H1 (cell line): ENCODE measurements around the gene SVIL. TPM values are rescaled to one million over a fixed set of nuclear protein-coding genes. Genes with fewer than 3 reads are reported as not detected.

Experiments
- CTCF ChIA-PET: fragments of 300-600 bp; sonication (Branson Sonifier 250); formaldehyde crosslinking; loops from one replicate; lab custom pipeline; 2021; ENCODE audit not compliant: partially characterized antibody; lab: Charles Lee
- POLR2A ChIA-PET: fragments of 300-600 bp; sonication (Branson Sonifier 250); formaldehyde crosslinking; loops from one replicate; lab custom pipeline; 2021; ENCODE audit warnings: inconsistent platforms; ENCODE audit not compliant: partially characterized antibody; lab: Charles Lee
- DNase-seq, 2 experiments: peaks; one replicate each; pipeline versions ENCODE4 v3.0.0 to v3.0.0-alpha.2; 2010 to 2022; ENCODE audit warnings: low spot score in 2 of 2, low read depth in 1 of 2, mixed read lengths in 1 of 2
- FAIRE-seq: peaks from 2 replicates; lab custom pipeline; 2011; peaks lifted over from hg19 to GRCh38; lab: Jason Lieb, UNC
- H2AFZ ChIP-seq: 2 replicates; pipeline ENCODE4 v1.8.1; 2012; ENCODE audit warnings: low read length, inconsistent platforms
- H2AK5ac ChIP-seq: 2 replicates; pipeline ENCODE4 v1.6.1; 2013; ENCODE audit warnings: low read depth, low read length
- H2BK120ac ChIP-seq: replicated peaks from 2 replicates; pipeline ENCODE3; 2013; ENCODE audit warnings: low read depth, low read length, inconsistent platforms
- H2BK12ac ChIP-seq: 2 replicates; pipeline ENCODE4 v1.6.1; 2013; ENCODE audit warnings: low read depth, low read length
- H2BK15ac ChIP-seq: 2 replicates; pipeline ENCODE4 v1.6.1; 2013; ENCODE audit warnings: low read length
- H2BK20ac ChIP-seq: 2 replicates; pipeline ENCODE4 v1.6.1; 2013; ENCODE audit warnings: low read length
- H2BK5ac ChIP-seq: 2 replicates; pipeline ENCODE4 v1.6.1; 2013; ENCODE audit warnings: low read depth, low read length
- H3K14ac ChIP-seq: 2 replicates; pipeline ENCODE4 v1.6.1; 2013; ENCODE audit warnings: inconsistent platforms; ENCODE audit not compliant: insufficient read length
- H3K18ac ChIP-seq: 2 replicates; pipeline ENCODE4 v1.6.1; 2013; ENCODE audit warnings: low read length; ENCODE audit errors: extremely low read depth
- H3K23ac ChIP-seq: 2 replicates; pipeline ENCODE4 v1.6.1; 2013; ENCODE audit warnings: inconsistent platforms; ENCODE audit not compliant: insufficient read length
- H3K23me2 ChIP-seq: 2 replicates; pipeline ENCODE4 v1.6.1; 2013; ENCODE audit warnings: low read depth, low read length
- H3K27ac ChIP-seq: 2 replicates; pipeline ENCODE4 v1.6.1; 2011; ENCODE audit warnings: low read depth, low read length, inconsistent platforms
- H3K27me3 ChIP-seq, 4 experiments: replicated peaks in 1 of 4; 1 replicate in 1 of 4; 2 replicates in 3 of 4; pipeline versions ENCODE4 v1.6.1 to v1.8.1; 2011 to 2013; ENCODE audit warnings: low read length in 3 of 4, mild to moderate bottlenecking in 3 of 4, inconsistent platforms in 2 of 4, mixed read lengths in 2 of 4, moderate library complexity in 1 of 4; ENCODE audit not compliant: control insufficient read depth in 3 of 4, insufficient read depth in 3 of 4; ENCODE audit errors: extremely low read depth in 1 of 4
- H3K36me3 ChIP-seq, 4 experiments: 2 replicates each; pipeline versions ENCODE4 v1.6.1 to v1.8.1; 2011 to 2013; ENCODE audit warnings: mild to moderate bottlenecking in 4 of 4, low read length in 3 of 4, moderate library complexity in 2 of 4, control low read depth in 1 of 4, inconsistent platforms in 1 of 4; ENCODE audit not compliant: insufficient read depth in 4 of 4, control insufficient read depth in 2 of 4
- H3K4ac ChIP-seq: replicated peaks from 2 replicates; pipeline ENCODE3; 2013; ENCODE audit warnings: low read length, low read depth, mixed read lengths, inconsistent platforms; ENCODE audit not compliant: insufficient read length
- H3K4me1 ChIP-seq, 4 experiments: replicated peaks in 1 of 4; 1 replicate in 1 of 4; 2 replicates in 3 of 4; pipeline versions ENCODE4 v1.6.1 to v1.8.1; 2011 to 2013; ENCODE audit warnings: low read length in 3 of 4, inconsistent platforms in 2 of 4, mixed read lengths in 1 of 4; ENCODE audit not compliant: insufficient read depth in 4 of 4, control insufficient read depth in 3 of 4
- H3K4me2 ChIP-seq, 2 experiments: 2 replicates each; pipeline versions ENCODE4 v1.6.1 to v1.8.1; 2011 to 2013; ENCODE audit warnings: low read depth in 2 of 2, low read length in 2 of 2, control low read depth in 1 of 2, inconsistent platforms in 1 of 2, mild to moderate bottlenecking in 1 of 2; ENCODE audit not compliant: insufficient read depth in 1 of 2
- H3K4me3 ChIP-seq, 4 experiments: fragments of 200-600, 300-600 bp in 1 of 4; sonication (generic), shearing (Covaris generic), sonication (Bioruptor Twin) in 1 of 4; 2 replicates each; pipeline versions ENCODE4 v1.5.1 to v1.8.1; 2011 to 2016; ENCODE audit warnings: low read length in 4 of 4, low read depth in 3 of 4, control low read depth in 2 of 4, inconsistent platforms in 2 of 4, mild to moderate bottlenecking in 2 of 4, mixed read lengths in 1 of 4, moderate library complexity in 1 of 4; ENCODE audit not compliant: insufficient read depth in 2 of 4; ENCODE audit errors: extremely low read depth in 1 of 4
- H3K56ac ChIP-seq: replicated peaks from 2 replicates; pipeline ENCODE3; 2013; ENCODE audit warnings: low read depth, mild to moderate bottlenecking, mixed read lengths, low read length, inconsistent platforms; ENCODE audit not compliant: insufficient read length
- H3K79me1 ChIP-seq: 2 replicates; pipeline ENCODE4 v1.6.1; 2013; ENCODE audit warnings: low read depth, low read length, control low read depth
- H3K79me2 ChIP-seq, 2 experiments: 2 replicates each; pipeline versions ENCODE4 v1.6.1 to v1.8.1; 2012 to 2013; ENCODE audit warnings: low read length in 2 of 2, mild to moderate bottlenecking in 2 of 2, inconsistent platforms in 1 of 2; ENCODE audit not compliant: insufficient read depth in 2 of 2, control insufficient read depth in 1 of 2
- H3K9ac ChIP-seq, 4 experiments: replicated peaks in 1 of 4; 1 replicate in 1 of 4; 2 replicates in 3 of 4; pipeline versions ENCODE4 v1.6.1 to v1.8.1; 2011 to 2013; ENCODE audit warnings: low read depth in 3 of 4, low read length in 3 of 4, control low read depth in 2 of 4, mild to moderate bottlenecking in 2 of 4, moderate library complexity in 2 of 4, inconsistent platforms in 1 of 4; ENCODE audit errors: extremely low read depth in 1 of 4
- H3K9me3 ChIP-seq, 2 experiments: 2 replicates each; pipeline versions ENCODE4 v1.6.1 to v1.8.1; 2012 to 2013; ENCODE audit warnings: mild to moderate bottlenecking in 2 of 2, moderate library complexity in 2 of 2, control low read depth in 1 of 2, inconsistent platforms in 1 of 2, low read depth in 1 of 2, low read length in 1 of 2, mixed read lengths in 1 of 2; ENCODE audit not compliant: insufficient read depth in 2 of 2
- H4K20me1 ChIP-seq, 2 experiments: replicated peaks in 1 of 2; 2 replicates each; pipeline versions ENCODE3 to v1.8.1; 2011 to 2013; ENCODE audit warnings: inconsistent platforms in 2 of 2, low read length in 2 of 2, mild to moderate bottlenecking in 1 of 2; ENCODE audit not compliant: insufficient read depth in 2 of 2, control insufficient read depth in 1 of 2
- H4K5ac ChIP-seq: 2 replicates; pipeline ENCODE4 v1.6.1; 2013; ENCODE audit warnings: low read length, low read depth, mixed read lengths, inconsistent platforms; ENCODE audit not compliant: insufficient read length
- H4K8ac ChIP-seq: 2 replicates; pipeline ENCODE4 v1.8.0; 2013; ENCODE audit warnings: mild to moderate bottlenecking, moderate library complexity, low read length, inconsistent platforms; ENCODE audit not compliant: insufficient read depth; ENCODE audit errors: extremely low read depth
- H4K91ac ChIP-seq: replicated peaks from 2 replicates; pipeline ENCODE3; 2013; ENCODE audit warnings: low read length, mixed read lengths, inconsistent platforms; ENCODE audit not compliant: insufficient read length
- ATF3 ChIP-seq: IDR thresholded peaks from 2 replicates; pipeline ENCODE4 v1.6.1; 2011; ENCODE audit warnings: low read depth, mild to moderate bottlenecking, low read length; ENCODE audit not compliant: insufficient read depth
- CTCF ChIP-seq, 3 experiments: IDR thresholded peaks; 1 replicate in 2 of 3; 2 replicates in 1 of 3; pipeline versions ENCODE4 v1.5.1 to v1.6.1; 2011; ENCODE audit warnings: low read length in 3 of 3, mild to moderate bottlenecking in 3 of 3, inconsistent platforms in 2 of 3, low read depth in 1 of 3, moderate library complexity in 1 of 3; ENCODE audit not compliant: insufficient read depth in 1 of 3; ENCODE audit errors: control extremely low read depth in 1 of 3
- GABPA ChIP-seq: IDR thresholded peaks from 2 replicates; pipeline ENCODE4 v1.6.1; 2011; ENCODE audit warnings: mild to moderate bottlenecking, low read length, moderate library complexity, borderline replicate concordance; ENCODE audit not compliant: insufficient read depth
- HDAC6 ChIP-seq: IDR thresholded peaks from one replicate; pipeline ENCODE4 v1.7.1; 2012; ENCODE audit warnings: low read depth, mild to moderate bottlenecking, inconsistent platforms, low read length, moderate library complexity
- JUND ChIP-seq: IDR thresholded peaks from 2 replicates; pipeline ENCODE4 v1.6.1; 2011; ENCODE audit warnings: mild to moderate bottlenecking, improper control_type of control experiment, low read length
- NANOG ChIP-seq: IDR thresholded peaks from 2 replicates; pipeline ENCODE4 v1.6.1; 2011; ENCODE audit warnings: low read length, low read depth, mild to moderate bottlenecking, inconsistent platforms; ENCODE audit not compliant: insufficient read depth, poor library complexity, severe bottlenecking
- POLR2A ChIP-seq, 2 experiments: IDR thresholded peaks; 1 replicate in 1 of 2; 2 replicates in 1 of 2; pipeline ENCODE4 v1.6.1; 2011; ENCODE audit warnings: low read depth in 2 of 2, low read length in 2 of 2, mild to moderate bottlenecking in 2 of 2; ENCODE audit errors: control extremely low read depth in 1 of 2
- RBBP5 ChIP-seq: IDR thresholded peaks from 2 replicates; pipeline ENCODE4 v1.7.1; 2012; ENCODE audit warnings: low read depth, mild to moderate bottlenecking, inconsistent platforms, low read length, moderate library complexity, borderline replicate concordance
- USF2 ChIP-seq: IDR thresholded peaks from 2 replicates; pipeline ENCODE4 v1.6.1; 2011; ENCODE audit warnings: low read length, improper control_type of control experiment
- YY1 ChIP-seq: IDR thresholded peaks from 2 replicates; pipeline ENCODE4 v1.6.1; 2011; ENCODE audit warnings: low read depth, mild to moderate bottlenecking, low read length
- WGBS, 2 experiments: shearing (Covaris generic) in 1 of 2; methylation state at CpG; one replicate each; pipeline versions ENCODE4 v1.1.6 to v1.1.7; 2013 to 2015; ENCODE audit warnings: low lambda C conversion rate in 2 of 2, mixed read lengths in 2 of 2, inconsistent platforms in 1 of 2, low coverage in 1 of 2, missing lambda C conversion rate in 1 of 2; ENCODE audit not compliant: insufficient replicate concordance in 2 of 2, insufficient coverage in 1 of 2, insufficient read length in 1 of 2; ENCODE audit errors: extremely low coverage in 1 of 2, missing lambda C conversion rate in 1 of 2; 5-methylcytosine and 5-hydroxymethylcytosine counted together
- polyA plus RNA-seq, 7 experiments: library from polyadenylated mRNA; depleted of rRNA in 3 of 7; stranded (reverse) in 5 of 7; unstranded in 2 of 7; fragments of >200 nt in 5 of 7; fragments of 200-250 nt in 2 of 7; gene quantifications; 1 replicate in 5 of 7; 2 replicates in 1 of 7; 4 replicates in 1 of 7; pipeline versions ENCODE4 v1.2.1 to v1.2.3, GENCODE V29; 2011 to 2013; ENCODE audit warnings: missing spikeins in 2 of 7, mixed read lengths in 2 of 7
- total RNA-seq: library from RNA; stranded (reverse); fragmentation: NEBNext Ultra II Directional; extraction: Animal tissue kit (Norgen Biotek cat#: 25700); gene quantifications from 2 replicates; pipeline ENCODE4 v1.2.1, GENCODE V29; 2021

Gene SVIL
- total and polyA plus RNA-seq, 2 of the 8 experiments (the other 6 are each of a cell fraction or from before 2014, with no cell fraction given): 4.7 to 15.4 TPM

GRCh38 chr10:29637537-29637936, 2.8 kb upstream of the SVIL start:
- Histone ChIP-seq H3K79me1 (no peaks in the 10 kb centered on the region), H2AFZ (no peak overlapping the region), H2BK20ac (no peak overlapping the region), H4K20me1 (no peaks in the 10 kb centered on the region), H3K79me2 (no peaks in the 10 kb centered on the region), H3K23me2 (no peaks in the 10 kb centered on the region), H3K14ac (no peak overlapping the region), H4K91ac (no peak overlapping the region), H2BK5ac (no peak overlapping the region), H4K8ac (no peak overlapping the region), H3K18ac (no peak overlapping the region), H3K56ac (no peak overlapping the region), H4K5ac (no peak overlapping the region), H2BK12ac (no peak overlapping the region), H2AK5ac (no peak overlapping the region), H3K9me3 (no peaks in the 10 kb centered on the region), H3K4me3 (no peak overlapping the region), H3K23ac (no peak overlapping the region), H3K27me3 (no peaks in the 10 kb centered on the region), H2BK120ac (no peak overlapping the region), H2BK15ac (no peak overlapping the region), H3K36me3 (no peaks in the 10 kb centered on the region), H3K4ac (no peak overlapping the region), H3K4me1 (peaks cover 9 to 13% (median 11%) of the 10 kb centered on the region in 4 experiments; a peak in 5 of 7 replicates), H3K27ac (no peak overlapping the region), H3K9ac (no peak overlapping the region), H3K4me2 (no peak overlapping the region)
- no peak for DNase-seq
- FAIRE-seq: no peak
- ChIA-PET POLR2A (no interaction called here), CTCF (interaction anchor here (0.7 kb wide), 1 partner anchor 124 kb away, joined by 3 read pairs; no protein-coding TSS in a partner anchor)
- 93% methylated on average over 3 of the region's 3 CpGs; no CpG with 5 or more reads in 1 of the 2 experiments for WGBS, 2 experiments
- TF ChIP-seq YY1 (no peak), CTCF (IDR thresholded peaks at IDR 0.05; ENCODE audit: control extremely low read depth in 1 of 3, insufficient read depth in 1 of 3, low read depth in 1 of 3, low read length in 3 of 3) (no peak), GABPA (no peak), RBBP5 (no peak), HDAC6 (no peak), JUND (no peak), NANOG (no peak), POLR2A (IDR thresholded peaks at IDR 0.05; ENCODE audit: control extremely low read depth in 1 of 2, low read depth in 2 of 2, low read length in 2 of 2) (no peak), ATF3 (no peak), USF2 (no peak)
